NCI-H524 treated with DMSO at 0.1 percent for 48 hours (cell line): ENCODE results near the gene FYB2.

Experiments used
- DNase-seq: peaks from one replicate; lab custom pipeline; 2025; lab: John Stamatoyannopoulos, UW

Gene FYB2

GRCh38 chr1:56819387-56819899 lies at the start of gene FYB2:
Gene FYB2 (minus strand): TSS chr1:56819404. CDS start chr1:56819290, 114 bp downstream.
- no peak for DNase-seq

GRCh38 chr1:56868761-56869160 lies 49.6 kb upstream of the FYB2 start:
- DNase-seq: no peak

GRCh38 chr1:56867491-56867890 lies 48.3 kb upstream of the FYB2 start:
- DNase-seq: no peak

GRCh38 chr1:56866656-56867055 lies 47.5 kb upstream of the FYB2 start:
- DNase-seq: no peak

GRCh38 chr1:56864430-56864829 lies 45.2 kb upstream of the FYB2 start:
- DNase-seq: no peak

GRCh38 chr1:56863265-56863992 lies 44.2 kb upstream of the FYB2 start:
- no peak for DNase-seq

GRCh38 chr1:56859287-56859686 lies 40.1 kb upstream of the FYB2 start:
- no peak for DNase-seq

GRCh38 chr1:56856186-56856585 lies 37.0 kb upstream of the FYB2 start:
- no peak for DNase-seq

GRCh38 chr1:56855190-56855589 lies 36.0 kb upstream of the FYB2 start:
- DNase-seq: no peak

- no peak for DNase-seq
Observed at GRCh38 chr1:56854521-56855099, 35.4 kb upstream of the FYB2 start, which contains the start of gene C8A. Gene C8A (plus strand): TSS chr1:56854797. CDS start chr1:56854902, 105 bp downstream.

GRCh38 chr1:56852476-56852875 lies 33.3 kb upstream of the FYB2 start:
- DNase-seq: no peak

GRCh38 chr1:56850922-56851321 lies 31.7 kb upstream of the FYB2 start:
- no peak for DNase-seq

GRCh38 chr1:56850411-56850810 lies 31.2 kb upstream of the FYB2 start:
- DNase-seq: no peak

- DNase-seq: no peak
Observed at GRCh38 chr1:56849750-56850149, 30.5 kb upstream of the FYB2 start.

- DNase-seq: no peak
Observed at GRCh38 chr1:56845343-56845742, 26.1 kb upstream of the FYB2 start.

GRCh38 chr1:56844545-56845136 lies 25.4 kb upstream of the FYB2 start:
- DNase-seq: no peak

GRCh38 chr1:56843544-56843943 lies 24.3 kb upstream of the FYB2 start:
- no peak for DNase-seq

GRCh38 chr1:56838759-56839158 lies 19.6 kb upstream of the FYB2 start:
- DNase-seq: no peak

GRCh38 chr1:56837244-56837939 lies 18.2 kb upstream of the FYB2 start:
- DNase-seq: no peak

- no peak for DNase-seq
Observed at GRCh38 chr1:56836359-56836758, 17.2 kb upstream of the FYB2 start.

GRCh38 chr1:56835657-56836056 lies 16.5 kb upstream of the FYB2 start:
- no peak for DNase-seq

- DNase-seq: no peak
Observed at GRCh38 chr1:56834137-56834900, 15.1 kb upstream of the FYB2 start.
